ENCODE measurements around the gene HK1. TPM values are rescaled to one million over a fixed set of nuclear protein-coding genes. Genes with fewer than 3 reads are reported as not detected.

HK1 gene
- total RNA-seq, 2 experiments from 2014 or later: 13.1 to 31.5 TPM

GRCh38 chr10:69413221-69413865, 135.0 kb downstream of the HK1 start:
- H3K36me3 ChIP-seq (ENCODE audit: insufficient read depth, low read length): no peaks in the 10 kb centered on the region
- TF ChIP-seq EZH2phosphoT487 (IDR thresholded peaks at IDR 0.05; ENCODE audit: borderline replicate concordance, low read depth, low read length): no peak
- peak; percentile 86 for TF ChIP-seq CTCF (conservative IDR thresholded peaks at IDR 0.05; ENCODE audit: low read length)
- no peaks in the 10 kb centered on the region for H3K9me2 ChIP-seq (ENCODE audit: insufficient read depth, low read length)
- no peaks in the 10 kb centered on the region for H3K79me2 ChIP-seq (ENCODE audit: insufficient read depth, low read depth, low read length)
- POLR2A ChIA-PET: no interaction called here
- H3K9me3 ChIP-seq (ENCODE audit: low read length): no peaks in the 10 kb centered on the region
- intact Hi-C loops (cut with micrococcal nuclease; ENCODE audit: unreplicated experiment): loop anchor here (1.0 to 10.0 kb wide), 2 partner anchors 176 to 409 kb away; no protein-coding TSS in a partner anchor
- no peak overlapping the region for H3K4me3 ChIP-seq (ENCODE audit: low read depth, low read length, poor library complexity, severe bottlenecking)
- no peak overlapping the region for H3K27ac ChIP-seq (ENCODE audit: low read depth, low read length, poor library complexity, severe bottlenecking)
- H3K4me1 ChIP-seq (ENCODE audit: insufficient read depth, low read length, poor library complexity, severe bottlenecking): peaks cover 20% of the 10 kb centered on the region
- BruUV-seq (replicated peaks): no TSS peak
- no peaks in the 10 kb centered on the region for H4K20me1 ChIP-seq (ENCODE audit: insufficient read depth, low read length)
- H3K4me2 ChIP-seq (ENCODE audit: low read length): no peak overlapping the region
- peak; percentile 50 for DNase-seq (ENCODE audit: low spot score)
- CTCF ChIA-PET (ENCODE audit: unreplicated experiment): no interaction called here
- no peak overlapping the region for H2AFZ ChIP-seq (ENCODE audit: low read length)

- POLR2A ChIA-PET: interaction anchor here (0.9 kb wide), 1 partner anchor 9 kb away, joined by 3 read pairs; no protein-coding TSS in a partner anchor
These were observed 136.0 kb downstream of the HK1 start for GRCh38 chr10:69414036-69415018.

More at GRCh38 chr10:69414036-69415018, 136.0 kb downstream of the HK1 start:
- no peak for DNase-seq (ENCODE audit: low spot score)
- Histone ChIP-seq H3K9me3 (ENCODE audit: low read length) (no peaks in the 10 kb centered on the region), H3K4me2 (ENCODE audit: low read length) (no peak overlapping the region), H2AFZ (ENCODE audit: low read length) (no peak overlapping the region), H3K27ac (ENCODE audit: low read depth, low read length, poor library complexity, severe bottlenecking) (no peak overlapping the region), H3K4me3 (ENCODE audit: low read depth, low read length, poor library complexity, severe bottlenecking) (no peak overlapping the region), H3K9me2 (ENCODE audit: insufficient read depth, low read length) (no peaks in the 10 kb centered on the region), H3K79me2 (ENCODE audit: insufficient read depth, low read depth, low read length) (no peaks in the 10 kb centered on the region), H3K4me1 (ENCODE audit: insufficient read depth, low read length, poor library complexity, severe bottlenecking) (peaks cover 13% of the 10 kb centered on the region), H3K36me3 (ENCODE audit: insufficient read depth, low read length) (no peaks in the 10 kb centered on the region), H4K20me1 (ENCODE audit: insufficient read depth, low read length) (no peaks in the 10 kb centered on the region)
- intact Hi-C loops (cut with micrococcal nuclease; ENCODE audit: unreplicated experiment): loop anchor here (10.0 kb wide), 1 partner anchor 410 kb away; no protein-coding TSS in a partner anchor
- CTCF ChIA-PET (ENCODE audit: unreplicated experiment): no interaction called here
- no peak for TF ChIP-seq EZH2phosphoT487 (IDR thresholded peaks at IDR 0.05; ENCODE audit: borderline replicate concordance, low read depth, low read length)
- no peak for TF ChIP-seq CTCF (conservative IDR thresholded peaks at IDR 0.05; ENCODE audit: low read length)
- no TSS peak for BruUV-seq (replicated peaks)
